ENCODE data around the gene PRRT4.

Gene PRRT4

DNA sequence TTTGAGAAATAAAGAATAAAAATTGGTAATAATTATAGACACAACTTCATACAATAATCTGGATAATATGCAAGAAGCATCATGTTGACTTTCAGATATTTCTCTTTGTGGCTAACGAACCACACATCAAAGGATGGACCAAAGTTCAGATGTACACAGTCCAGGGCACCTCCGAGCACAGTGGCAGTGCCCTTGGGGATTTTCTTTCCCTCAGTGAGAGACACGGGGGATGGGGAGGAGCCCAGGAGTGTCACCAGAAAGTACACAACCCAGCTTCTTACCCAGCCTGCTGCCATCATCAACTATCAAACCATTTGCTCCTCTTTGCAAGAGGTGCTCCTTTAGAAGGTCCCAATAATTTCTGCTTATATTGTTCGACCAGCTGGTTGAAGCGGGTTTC, 51.0 kb downstream of the PRRT4 start:
- Histone ChIP-seq H3K9me2 (ENCODE audit: low read depth, low read length) (no peaks in the 10 kb centered on the region), H2AFZ (ENCODE audit: low read length) (no peak overlapping the region), H3F3A (ENCODE audit: insufficient read depth, low read length) (no peaks in the 10 kb centered on the region), H3K4me1 (ENCODE audit: insufficient read depth, low read length, severe bottlenecking) (no peaks in the 10 kb centered on the region), H3K9me3 (ENCODE audit: low read length) (no peaks in the 10 kb centered on the region), H3K4me3 (ENCODE audit: low read depth, low read length, poor library complexity, severe bottlenecking) (no peak overlapping the region), H3K9ac (ENCODE audit: low read length) (no peak overlapping the region), H3K79me2 (ENCODE audit: insufficient read depth, low read length) (no peaks in the 10 kb centered on the region), H3K36me3 (ENCODE audit: insufficient read depth, low read length) (peaks cover 97% of the 10 kb centered on the region), H3K4me2 (ENCODE audit: low read length) (no peak overlapping the region), H4K20me1 (ENCODE audit: insufficient read depth, low read length) (no peaks in the 10 kb centered on the region), H3K27me3 (ENCODE audit: insufficient read depth, low read length) (no peaks in the 10 kb centered on the region), H3K27ac (ENCODE audit: low read depth, low read length, poor library complexity, severe bottlenecking) (no peak overlapping the region)
- TF ChIP-seq, protein P1, sequence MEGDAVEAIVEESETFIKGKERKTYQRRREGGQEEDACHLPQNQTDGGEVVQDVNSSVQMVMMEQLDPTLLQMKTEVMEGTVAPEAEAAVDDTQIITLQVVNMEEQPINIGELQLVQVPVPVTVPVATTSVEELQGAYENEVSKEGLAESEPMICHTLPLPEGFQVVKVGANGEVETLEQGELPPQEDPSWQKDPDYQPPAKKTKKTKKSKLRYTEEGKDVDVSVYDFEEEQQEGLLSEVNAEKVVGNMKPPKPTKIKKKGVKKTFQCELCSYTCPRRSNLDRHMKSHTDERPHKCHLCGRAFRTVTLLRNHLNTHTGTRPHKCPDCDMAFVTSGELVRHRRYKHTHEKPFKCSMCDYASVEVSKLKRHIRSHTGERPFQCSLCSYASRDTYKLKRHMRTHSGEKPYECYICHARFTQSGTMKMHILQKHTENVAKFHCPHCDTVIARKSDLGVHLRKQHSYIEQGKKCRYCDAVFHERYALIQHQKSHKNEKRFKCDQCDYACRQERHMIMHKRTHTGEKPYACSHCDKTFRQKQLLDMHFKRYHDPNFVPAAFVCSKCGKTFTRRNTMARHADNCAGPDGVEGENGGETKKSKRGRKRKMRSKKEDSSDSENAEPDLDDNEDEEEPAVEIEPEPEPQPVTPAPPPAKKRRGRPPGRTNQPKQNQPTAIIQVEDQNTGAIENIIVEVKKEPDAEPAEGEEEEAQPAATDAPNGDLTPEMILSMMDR (IDR thresholded peaks at IDR 0.05; ENCODE audit: low read length) = no peak
- TF ChIP-seq EZH2 (IDR thresholded peaks at IDR 0.05; ENCODE audit: borderline replicate concordance, low read length) = no peak

DNA sequence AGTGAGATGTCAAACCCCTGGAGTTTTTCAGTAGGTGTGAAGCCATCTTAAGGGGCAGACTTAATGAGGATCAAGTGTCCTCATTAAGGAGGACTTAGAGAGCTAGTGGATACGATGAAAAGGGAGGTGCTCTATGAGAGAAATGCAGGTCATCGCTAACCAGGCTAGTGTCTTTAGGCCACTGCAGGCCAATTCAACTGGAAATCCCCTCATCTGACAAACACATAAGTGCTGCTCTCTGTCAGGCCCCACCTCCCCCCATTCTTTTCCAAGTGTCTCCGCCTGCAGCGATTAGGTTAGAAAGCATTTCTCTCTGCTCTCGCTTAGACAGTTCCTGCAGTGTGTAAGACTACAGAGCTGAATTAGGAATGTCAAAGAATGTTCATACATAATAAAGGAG, 51.5 kb downstream of the PRRT4 start:
- Histone ChIP-seq H3K36me3 (ENCODE audit: insufficient read depth, low read length) (peaks cover 97% of the 10 kb centered on the region), H3K4me1 (ENCODE audit: insufficient read depth, low read length, severe bottlenecking) (no peaks in the 10 kb centered on the region), H3K9me2 (ENCODE audit: low read depth, low read length) (no peaks in the 10 kb centered on the region), H4K20me1 (ENCODE audit: insufficient read depth, low read length) (no peaks in the 10 kb centered on the region), H3K9me3 (ENCODE audit: low read length) (no peaks in the 10 kb centered on the region), H3K4me3 (ENCODE audit: low read depth, low read length, poor library complexity, severe bottlenecking) (no peak overlapping the region), H3K27ac (ENCODE audit: low read depth, low read length, poor library complexity, severe bottlenecking) (no peak overlapping the region), H3F3A (ENCODE audit: insufficient read depth, low read length) (no peaks in the 10 kb centered on the region), H2AFZ (ENCODE audit: low read length) (no peak overlapping the region), H3K79me2 (ENCODE audit: insufficient read depth, low read length) (no peaks in the 10 kb centered on the region), H3K4me2 (ENCODE audit: low read length) (no peak overlapping the region), H3K27me3 (ENCODE audit: insufficient read depth, low read length) (no peaks in the 10 kb centered on the region), H3K9ac (ENCODE audit: low read length) (no peak overlapping the region)
- TF ChIP-seq, protein P1 (IDR thresholded peaks at IDR 0.05; ENCODE audit: low read length) = no peak
- no peak for TF ChIP-seq EZH2 (IDR thresholded peaks at IDR 0.05; ENCODE audit: borderline replicate concordance, low read length)

DNA sequence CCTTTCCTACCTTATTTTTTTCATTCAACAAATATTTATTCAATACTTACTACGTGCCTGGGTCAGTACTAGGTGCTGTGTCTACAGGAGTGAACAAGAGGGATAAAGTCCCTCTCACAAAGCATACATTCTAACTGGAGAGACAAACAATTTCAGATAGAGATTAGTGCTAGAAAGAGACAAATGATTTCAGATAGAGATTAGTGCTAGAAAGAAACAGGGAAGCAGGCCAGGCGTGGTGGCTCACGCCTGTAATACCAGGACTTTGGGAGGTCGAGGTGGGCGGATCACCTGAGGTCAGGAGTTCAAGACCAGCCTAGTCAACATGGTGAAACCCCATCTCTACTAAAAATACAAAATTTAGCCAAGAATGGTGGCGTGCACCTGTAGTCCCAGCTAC, 52.4 kb downstream of the PRRT4 start:
- Histone ChIP-seq H3K36me3 (ENCODE audit: insufficient read depth, low read length) (peaks cover 95% of the 10 kb centered on the region), H3F3A (ENCODE audit: insufficient read depth, low read length) (no peaks in the 10 kb centered on the region), H3K27ac (ENCODE audit: low read depth, low read length, poor library complexity, severe bottlenecking) (no peak overlapping the region)

More for the DNA sequence above, 52.4 kb downstream of the PRRT4 start:
- Histone ChIP-seq H3K4me3 (ENCODE audit: low read depth, low read length, poor library complexity, severe bottlenecking) (no peak overlapping the region), H2AFZ (ENCODE audit: low read length) (no peak overlapping the region), H3K9me3 (ENCODE audit: low read length) (no peaks in the 10 kb centered on the region), H3K79me2 (ENCODE audit: insufficient read depth, low read length) (no peaks in the 10 kb centered on the region), H3K9me2 (ENCODE audit: low read depth, low read length) (no peaks in the 10 kb centered on the region), H3K4me1 (ENCODE audit: insufficient read depth, low read length, severe bottlenecking) (no peaks in the 10 kb centered on the region), H3K27me3 (ENCODE audit: insufficient read depth, low read length) (no peaks in the 10 kb centered on the region), H4K20me1 (ENCODE audit: insufficient read depth, low read length) (no peaks in the 10 kb centered on the region), H3K4me2 (ENCODE audit: low read length) (no peak overlapping the region), H3K9ac (ENCODE audit: low read length) (no peak overlapping the region)
- TF ChIP-seq, protein P1 (IDR thresholded peaks at IDR 0.05; ENCODE audit: low read length) = no peak
- no peak for TF ChIP-seq EZH2 (IDR thresholded peaks at IDR 0.05; ENCODE audit: borderline replicate concordance, low read length)
